GM20431 (cell line): ENCODE measurements around the gene RAD54L.

Source experiments
- in situ Hi-C: fragments of 300-500 bp; cut with MseI, MboI; formaldehyde crosslinking; loops from one replicate; pipeline ENCODE4 v1.15.0; 2020; ENCODE audit warnings: low sequenced_read_pairs; ENCODE audit not compliant: unreplicated experiment

Gene RAD54L

DNA sequence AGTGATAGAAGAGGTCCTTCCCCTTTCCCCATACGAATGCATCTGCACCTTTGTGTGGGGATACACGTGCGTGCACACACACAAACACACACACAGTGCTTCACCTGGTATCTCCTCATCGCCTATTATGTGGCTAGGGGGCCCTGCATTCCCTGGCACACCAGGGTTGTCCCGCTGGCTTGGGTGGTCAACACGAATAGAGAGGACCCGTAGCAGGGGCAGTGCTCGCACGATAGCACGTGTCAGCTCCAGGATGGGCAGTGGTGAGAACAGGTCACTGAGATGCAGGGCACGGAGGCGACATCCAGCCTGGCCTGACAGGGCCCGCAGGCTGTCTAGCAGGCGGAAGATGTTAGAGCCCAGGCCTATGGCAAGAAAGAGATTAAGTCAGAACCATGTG, 33.5 kb downstream of the RAD54L start:
- in situ Hi-C loops = no loop called here

DNA sequence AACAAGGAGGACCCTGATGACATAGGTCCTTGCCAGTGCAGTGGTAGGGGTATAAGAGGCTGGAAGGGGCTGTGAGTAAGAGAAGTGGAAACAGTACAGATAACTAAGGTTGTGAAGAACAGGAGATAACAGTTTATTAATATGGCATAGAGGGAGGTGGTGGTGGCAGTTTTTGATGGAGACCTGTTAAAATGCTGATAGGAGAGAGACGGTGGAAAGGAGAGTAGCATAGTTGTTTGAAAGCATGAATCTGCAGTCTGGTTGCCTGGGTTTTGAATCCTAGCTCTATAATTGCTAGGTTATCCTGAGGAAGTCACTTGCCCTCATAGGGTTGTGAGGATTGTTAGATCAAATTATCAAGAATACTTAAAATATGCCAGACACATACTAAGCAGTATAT, 36.5 kb downstream of the RAD54L start:
- in situ Hi-C loops = no loop called here

DNA sequence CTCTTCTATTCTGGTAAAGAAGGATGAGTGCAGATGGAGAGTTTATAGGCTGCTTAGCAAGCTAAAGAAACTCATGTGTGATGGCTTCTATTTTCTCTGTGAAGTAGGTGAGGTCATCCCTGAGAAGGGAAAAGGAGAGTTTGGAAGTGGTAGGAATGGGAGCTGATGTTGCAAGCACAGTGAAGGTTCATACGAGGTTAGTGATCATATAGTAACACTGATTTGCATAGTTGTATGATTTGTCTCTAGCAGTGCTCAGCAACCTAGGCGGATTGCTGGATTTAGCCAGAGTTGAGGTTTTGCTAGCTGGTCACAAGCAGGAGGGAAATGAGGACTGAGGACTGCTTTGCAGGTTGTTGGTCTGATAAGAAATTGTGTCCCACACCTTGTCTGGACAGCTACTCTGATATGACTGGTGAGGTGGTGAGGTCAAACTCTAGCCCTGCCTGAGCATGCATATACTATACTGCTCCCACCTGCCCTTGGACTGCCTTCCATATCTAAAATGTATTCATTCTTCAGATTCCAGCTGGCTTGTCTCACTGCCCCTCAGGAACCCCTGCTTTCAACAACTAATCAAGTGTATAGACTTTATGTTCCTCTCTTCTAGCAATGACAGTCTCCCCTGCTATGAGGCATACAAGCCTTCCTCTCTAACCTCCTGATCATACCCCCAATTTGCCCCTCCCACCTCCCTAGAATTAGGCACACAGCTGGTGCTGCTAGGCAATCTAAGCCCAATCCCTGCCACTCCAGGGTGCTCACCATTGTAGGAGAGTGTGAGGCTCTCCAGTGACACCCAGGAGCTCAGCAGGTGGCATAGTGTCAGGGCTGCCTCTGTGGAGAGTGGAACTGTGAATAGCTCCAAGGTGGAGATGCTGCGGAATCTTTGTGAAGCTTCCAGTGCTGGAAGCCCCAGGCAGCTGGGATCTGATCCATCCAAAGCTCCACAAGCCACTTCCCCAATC, 37.3 kb downstream of the RAD54L start:
- in situ Hi-C loops = no loop called here

GRCh38 chr1:46285730-46286477, 38.3 kb downstream of the RAD54L start:
- in situ Hi-C loops = no loop called here

DNA sequence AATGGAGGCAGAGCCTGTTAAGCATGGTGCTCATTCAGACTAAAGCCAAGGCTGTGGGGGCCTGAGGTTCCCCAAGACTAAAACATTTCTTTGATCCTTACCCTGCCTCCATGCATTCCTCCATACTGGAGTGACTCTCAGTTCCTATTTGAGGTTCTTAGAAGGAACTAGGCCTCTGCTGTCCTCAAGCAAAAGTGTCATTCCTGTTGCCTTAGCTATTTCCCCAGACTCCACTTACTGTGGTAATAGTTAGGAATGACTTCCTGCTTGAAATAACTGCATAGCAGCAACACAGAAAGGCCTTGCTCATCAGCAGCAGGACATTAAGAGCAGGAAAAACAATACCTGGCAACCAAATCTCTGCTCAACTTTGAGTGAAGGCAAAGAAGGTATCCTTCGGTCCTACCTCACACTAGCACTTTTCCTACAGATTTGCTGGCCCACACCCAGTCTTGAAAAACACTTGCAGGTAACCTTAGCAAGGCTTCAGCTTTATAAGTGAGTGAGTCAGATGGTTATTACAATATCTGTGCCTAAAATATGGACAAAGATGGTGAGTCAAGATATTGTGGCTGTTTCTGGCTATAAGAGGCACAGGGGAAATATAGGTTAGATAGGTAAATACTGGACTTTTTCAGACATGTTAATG, 41.0 kb downstream of the RAD54L start:
- in situ Hi-C loops = no loop called here

GRCh38 chr1:46289134-46289494, 41.6 kb downstream of the RAD54L start:
- in situ Hi-C loops = no loop called here

DNA sequence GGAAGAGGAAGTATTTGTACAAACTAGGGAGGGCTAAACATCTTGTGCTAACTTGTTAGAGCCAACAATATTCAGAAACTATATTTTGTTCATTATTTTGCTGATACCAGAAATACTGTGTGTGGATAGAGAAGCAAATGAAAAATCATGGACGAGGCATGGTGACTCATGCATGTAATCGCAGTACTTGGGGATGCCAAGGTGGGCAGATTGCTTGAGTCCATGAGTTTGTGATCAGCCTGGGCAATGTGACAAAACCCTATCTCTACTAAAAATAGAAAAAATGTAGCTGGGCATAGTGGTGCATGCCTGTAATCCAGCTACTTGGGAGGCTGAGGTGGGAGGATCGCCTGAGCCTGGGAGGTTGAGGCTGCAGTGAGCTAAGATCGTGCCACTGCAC, 42.4 kb downstream of the RAD54L start:
- in situ Hi-C loops = no loop called here

- in situ Hi-C loops = no loop called here
These were observed 47.7 kb downstream of the RAD54L start for GRCh38 chr1:46295306-46295705.

DNA sequence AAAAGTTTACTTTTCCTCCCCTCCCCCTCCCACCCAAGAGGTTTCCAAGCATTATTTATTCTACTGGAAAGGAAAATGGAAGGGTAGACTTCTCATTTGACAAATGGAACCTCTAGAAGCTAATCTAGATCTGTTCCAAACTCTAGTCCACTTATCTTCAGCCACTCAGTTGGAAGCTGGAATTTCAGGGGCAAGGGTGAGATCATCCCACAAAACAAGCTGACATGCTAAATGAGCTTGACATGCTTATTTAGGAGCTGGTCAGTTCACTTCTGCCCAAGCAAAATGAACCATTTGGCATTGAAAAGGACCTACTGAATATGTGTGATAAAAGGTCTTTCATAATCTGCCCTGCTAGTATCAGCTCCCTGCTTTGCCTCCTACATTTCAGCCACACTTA, 50.8 kb downstream of the RAD54L start:
- in situ Hi-C loops = no loop called here

- in situ Hi-C loops = no loop called here
These were observed 53.3 kb downstream of the RAD54L start for GRCh38 chr1:46300673-46301405.

DNA sequence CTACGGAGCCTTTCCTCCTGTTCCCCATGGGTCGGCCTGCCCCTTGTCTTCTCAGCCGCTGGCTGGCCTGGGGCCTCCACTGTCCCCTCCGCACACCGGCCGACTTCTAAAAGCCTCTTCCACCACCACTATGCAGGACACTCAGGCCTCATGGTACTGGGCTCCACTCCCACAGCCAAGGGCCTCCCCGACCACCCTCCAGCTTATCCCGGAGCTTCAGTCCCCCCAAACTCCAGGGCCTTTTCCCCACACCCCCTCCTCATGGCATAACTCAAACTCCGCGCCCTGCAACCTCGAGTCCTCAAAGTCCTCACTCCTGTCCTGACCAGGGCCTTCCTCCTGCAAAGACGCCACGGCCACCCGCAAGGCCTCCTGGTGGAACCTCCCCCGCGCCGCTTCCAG, 53.8 kb downstream of the RAD54L start:
- in situ Hi-C loops = no loop called here

DNA sequence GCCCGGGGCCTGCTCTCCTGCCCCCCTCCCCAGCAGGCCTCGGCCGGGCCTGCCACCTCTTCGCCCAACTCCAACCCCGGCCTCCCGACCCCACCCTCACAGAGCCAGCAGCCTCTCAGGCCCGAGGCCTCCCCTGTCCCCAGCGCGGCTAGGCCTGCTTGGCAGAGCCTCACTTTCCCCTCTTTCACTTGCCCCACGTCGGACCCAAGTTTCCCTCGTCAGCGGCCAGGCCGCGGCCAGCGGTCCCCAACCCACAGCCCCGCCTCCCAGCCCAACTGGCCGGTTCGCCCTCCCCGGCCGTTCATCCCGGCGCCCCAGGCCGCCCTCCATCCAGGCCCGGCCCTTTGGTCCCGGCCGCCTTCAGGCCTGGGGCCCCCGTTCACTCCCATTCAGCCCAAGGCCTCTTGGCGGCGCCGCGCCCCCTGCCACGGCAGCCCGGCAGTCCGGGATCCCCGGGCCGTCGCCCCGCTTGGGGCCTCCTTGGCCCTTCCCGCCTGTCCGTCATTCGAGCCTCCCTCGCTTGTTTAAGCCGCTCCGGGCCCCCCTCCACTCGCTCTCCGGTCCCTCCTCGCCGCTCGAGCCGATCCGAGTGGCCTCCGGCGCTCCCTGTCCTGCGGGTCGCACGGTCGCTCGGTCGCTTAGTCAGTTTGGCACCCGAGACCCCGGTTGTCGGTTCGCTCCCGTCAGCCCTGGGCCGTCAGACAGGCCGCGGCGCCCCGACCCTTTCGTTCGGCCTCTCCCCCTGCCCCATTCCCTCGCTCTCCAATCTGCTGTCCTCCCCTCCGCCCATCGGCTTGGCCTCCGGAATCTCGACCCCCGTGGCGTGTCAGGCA, 54.5 kb downstream of the RAD54L start:
- in situ Hi-C loops = no loop called here

DNA sequence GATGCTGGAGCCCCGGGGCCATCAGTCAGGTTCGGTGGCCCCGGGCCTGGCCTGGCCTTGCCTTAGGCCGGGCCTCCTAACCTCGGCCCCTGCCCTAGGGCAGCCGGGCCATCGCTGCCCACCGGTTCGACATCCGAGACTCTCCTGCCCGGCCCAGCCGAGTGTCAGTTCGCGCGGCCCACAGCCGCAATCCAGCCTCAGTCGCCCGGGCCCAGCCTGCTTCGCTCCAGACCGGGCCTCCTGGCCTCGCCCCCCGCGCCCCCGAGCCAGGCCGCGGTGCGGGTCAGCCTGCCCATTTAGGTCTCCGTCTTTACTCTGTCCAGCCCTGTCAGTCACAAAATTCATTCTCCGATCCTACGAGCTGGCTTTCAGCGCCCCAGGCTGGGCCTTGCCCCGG, 55.1 kb downstream of the RAD54L start:
- in situ Hi-C loops = no loop called here

DNA sequence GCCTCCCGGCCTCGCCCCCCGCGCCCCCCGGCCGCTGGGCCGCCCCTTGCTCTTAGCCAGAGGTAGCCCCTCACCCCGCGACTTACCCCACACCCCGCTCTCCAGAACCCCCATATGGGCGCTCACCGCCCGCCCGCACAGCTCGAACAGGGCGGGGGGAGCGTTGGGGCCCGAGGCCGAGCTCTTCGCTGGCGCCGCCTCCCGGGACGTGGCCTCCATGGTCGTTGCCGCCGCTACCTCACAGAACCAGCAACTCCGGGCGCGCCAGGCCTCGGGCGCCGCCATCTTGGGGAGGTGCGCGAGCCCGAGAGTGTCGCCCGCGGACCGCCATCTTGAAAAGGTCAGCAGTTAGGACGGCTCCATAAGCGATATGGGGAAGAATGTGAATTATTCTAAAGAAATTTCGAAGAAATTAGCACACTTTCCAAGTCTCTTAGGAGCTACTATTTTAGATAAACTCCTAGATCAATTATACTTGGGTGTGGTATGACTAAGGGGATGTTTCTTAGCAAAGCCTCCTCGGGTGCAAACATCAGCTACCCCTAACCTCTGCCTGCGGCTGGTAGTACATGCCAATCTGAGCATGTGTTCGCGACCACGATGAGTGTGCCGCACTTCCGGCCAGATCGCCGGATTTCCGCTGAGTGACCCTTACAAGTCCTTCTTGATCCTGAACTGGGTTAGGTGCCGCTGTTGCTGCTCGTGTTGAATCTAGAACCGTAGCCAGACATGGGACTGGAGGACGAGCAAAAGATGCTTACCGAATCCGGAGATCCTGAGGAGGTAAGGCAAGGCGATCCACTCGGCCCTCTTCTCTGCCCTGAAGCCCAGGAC, 55.7 kb downstream of the RAD54L start, which contains the start of the genes LRRC41 and UQCRH:
Gene LRRC41 (minus strand): TSS at position 579 of the 834 bp plus-strand sequence. CDS start 294 bp downstream, at position 285.
Gene UQCRH (plus strand): TSS at position 661 of the 834 bp plus-strand sequence. CDS start 69 bp downstream, at position 730.
- in situ Hi-C loops = no loop called here

DNA sequence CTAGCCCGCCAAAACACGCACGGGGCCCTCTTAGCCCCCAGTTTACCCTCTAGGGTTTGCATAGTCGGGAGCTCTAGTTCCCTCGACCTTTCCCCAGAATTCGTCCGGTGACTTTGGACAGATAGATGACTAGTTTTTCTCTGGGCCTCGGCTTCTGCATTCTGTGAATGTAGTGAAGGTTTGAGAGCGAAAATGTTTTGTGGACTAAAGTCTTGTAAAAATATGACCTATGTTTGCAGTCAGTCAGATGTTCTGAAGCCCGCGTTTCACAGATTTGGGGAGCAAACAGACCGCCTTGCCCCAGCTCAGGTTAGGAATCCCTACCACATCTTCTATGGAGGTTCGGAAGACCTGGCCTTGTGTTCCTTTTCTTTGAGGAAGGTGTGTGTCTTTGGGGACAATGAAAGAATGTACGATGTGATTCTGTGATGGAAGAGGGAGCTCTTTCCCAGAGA, 56.3 kb downstream of the RAD54L start:
- in situ Hi-C loops = no loop called here

GRCh38 chr1:46306159-46306530, 58.6 kb downstream of the RAD54L start:
- in situ Hi-C loops = no loop called here

DNA sequence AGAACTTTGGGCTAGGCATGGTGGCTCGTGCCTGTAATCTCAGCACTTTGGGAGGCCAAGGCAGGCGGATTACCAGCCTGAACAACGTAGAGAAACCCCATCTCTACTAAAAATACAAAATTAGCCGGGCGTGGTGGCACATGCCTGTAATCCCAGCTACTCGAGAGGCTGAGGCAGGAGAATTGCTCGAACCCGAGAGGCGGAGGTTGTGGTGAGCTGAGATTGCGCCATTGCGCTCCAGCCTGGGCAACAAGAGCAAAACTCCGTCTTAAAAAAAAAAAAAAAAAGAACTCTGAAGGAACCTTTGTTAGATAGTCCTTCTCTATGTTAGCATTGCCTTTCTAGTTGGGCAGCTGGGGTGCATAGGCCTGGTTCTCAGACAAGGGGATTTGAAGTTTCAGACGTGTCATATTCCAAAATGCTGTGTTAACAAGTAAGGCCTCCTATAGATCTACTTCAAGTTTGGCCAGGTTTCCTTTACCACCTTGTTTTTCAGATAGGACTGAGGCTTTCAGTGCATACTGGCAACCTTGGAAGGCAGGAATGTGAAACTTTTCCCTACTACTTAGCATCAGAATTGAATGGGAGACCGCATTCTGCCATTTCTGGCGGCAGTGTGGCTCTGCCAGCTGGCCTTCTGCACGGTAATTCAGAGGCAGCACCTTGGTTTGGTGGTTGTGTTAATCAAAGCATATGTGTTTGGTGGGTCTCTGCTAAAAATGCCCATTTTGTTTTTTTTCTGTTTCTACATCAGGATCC, 62.0 kb downstream of the RAD54L start:
- in situ Hi-C loops = no loop called here
